Gastrocnemius medialis (tissue), 4 donors: ENCODE results near the gene TNFSF12. TPM values are rescaled to one million over a fixed set of nuclear protein-coding genes. Genes with fewer than 3 reads are reported as not detected.
"Not testable (repeated sequence)": the region's sequence is repeated elsewhere in the genome, so short reads cannot be mapped to it uniquely, and the experiment has no call there.

ENCODE experiments used
- ATAC-seq, 2 donors: fragments of 150-250 bp; one replicate each; pipeline ENCODE4 v1.9.1; 2016
- DNase-seq, 2 donors: peaks; one replicate each; pipeline ENCODE4 v3.0.0-alpha.2; 2019
- H3K27ac ChIP-seq, 4 donors: fragments of 200-600 bp; sonication (generic); 1 replicate in 1 of 4; 2 replicates in 3 of 4; pipeline ENCODE4 v1.5.1; 2016 to 2018; ENCODE audit warnings: mild to moderate bottlenecking in 2 of 4, moderate library complexity in 1 of 4
- H3K27me3 ChIP-seq, 3 donors: fragments of 200-600 bp; sonication (generic) in 2 of 3; 1 replicate in 1 of 3; 2 replicates in 2 of 3; pipeline versions ENCODE4 v1.5.1 to v1.6.0; 2016 to 2019; ENCODE audit warnings: mild to moderate bottlenecking in 1 of 3, moderate library complexity in 1 of 3
- H3K36me3 ChIP-seq, 2 donors: fragments of 200-600 bp; sonication (generic) in 1 of 2; one replicate each; pipeline ENCODE4 v1.5.1; 2017 to 2018
- H3K4me1 ChIP-seq, 2 donors: fragments of 200-600 bp; sonication (generic) in 1 of 2; one replicate each; pipeline ENCODE4 v1.5.1; 2016 to 2017; ENCODE audit warnings: mild to moderate bottlenecking in 2 of 2
- H3K4me3 ChIP-seq, 4 donors: fragments of 200-600 bp; sonication (generic) in 3 of 4; 1 replicate in 1 of 4; 2 replicates in 3 of 4; pipeline ENCODE4 v1.5.1; 2016 to 2019; ENCODE audit warnings: mild to moderate bottlenecking in 2 of 4
- H3K9me3 ChIP-seq, 3 donors: fragments of 200-600 bp; sonication (generic) in 2 of 3; 1 replicate in 1 of 3; 2 replicates in 2 of 3; pipeline ENCODE4 v1.5.1; 2016 to 2019
- POLR2A ChIP-seq, 2 donors: fragments of 450-650 bp; IDR thresholded peaks; one replicate each; pipeline ENCODE4 v1.6.1; 2017; ENCODE audit warnings: antibody characterized with exemption in 2 of 2, mild to moderate bottlenecking in 2 of 2, moderate library complexity in 2 of 2
- in situ Hi-C, 4 donors: fragments of 200-750 bp; cut with MboI; loops; one replicate each; pipeline versions ENCODE4 v1.15.0 to v1.8.0; 2017; ENCODE audit warnings: low sequenced_read_pairs in 4 of 4
- intact Hi-C: fragments of 100-400 bp; cut with DNase I; formaldehyde crosslinking; loops from one replicate; pipeline ENCODE4 v1.15.1; 2023; ENCODE audit warnings: low total_unique reads
- total RNA-seq, 4 donors: library from RNA; depleted of rRNA; stranded (reverse); fragments of >200 nt; gene quantifications; one replicate each; pipeline versions ENCODE4 v1.1.0 to v1.2.3, GENCODE V29; 2016
- TF ChIP-seq, protein P1 (sequence below), 5 experiments: fragments of 450-650 bp in 3 of 5; fragments of 200-600 bp in 2 of 5; sonication (generic) in 2 of 5; IDR thresholded peaks in 4 of 5; conservative IDR thresholded peaks in 1 of 5; 1 replicate in 4 of 5; 2 replicates in 1 of 5; pipeline ENCODE4 v1.5.1; 2016 to 2019; ENCODE audit warnings: antibody characterized with exemption in 5 of 5, mild to moderate bottlenecking in 3 of 5, moderate library complexity in 3 of 5

The TNFSF12 gene
- total RNA-seq, 4 donors from 2014 or later: 7.9 to 26.1 (median 16.9) TPM

DNA sequence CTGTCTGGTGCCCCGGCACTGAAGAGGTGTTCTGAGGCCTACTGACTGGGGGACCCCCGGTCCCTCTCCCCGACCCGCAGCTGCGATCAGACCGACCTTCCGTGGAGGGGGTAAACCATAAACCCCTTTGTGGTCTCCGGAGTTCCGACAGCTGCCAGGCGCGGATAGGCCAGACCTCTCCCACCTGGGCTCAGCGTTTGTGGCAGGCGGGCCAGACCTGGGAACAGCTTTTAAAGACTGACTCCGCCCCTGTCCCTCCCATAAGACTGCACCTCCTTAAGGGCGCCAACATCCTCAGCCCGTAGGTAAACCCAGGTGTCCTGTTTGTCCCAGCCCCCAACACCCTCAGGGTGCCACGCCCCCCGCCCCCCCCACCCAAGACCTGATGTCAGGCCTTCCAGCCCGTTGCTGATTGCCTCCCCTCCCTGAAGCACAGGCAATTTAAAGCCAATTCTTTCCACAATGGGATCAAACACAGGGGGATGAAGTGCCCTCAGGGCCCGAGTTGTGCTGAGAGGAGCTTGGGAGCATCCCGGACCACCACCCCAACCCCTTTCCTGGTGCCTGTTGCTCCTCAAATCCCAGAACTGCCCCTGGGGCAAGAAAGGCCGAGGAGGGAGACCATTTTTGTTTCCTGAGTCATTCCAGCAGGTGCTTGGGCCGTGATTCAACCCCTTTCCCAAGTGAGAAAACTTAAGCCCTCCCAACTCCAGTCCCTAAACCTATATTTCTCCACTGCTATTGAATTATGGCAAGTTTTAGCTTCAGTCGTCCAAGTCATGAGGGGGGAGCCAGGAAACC is 41.2 kb downstream of the TNFSF12 start, which contains the start of gene SOX15:
Gene SOX15 (minus strand): TSS at position 204 of the 801 bp plus-strand sequence. CDS start 418 bp downstream, outside the sequence.
- no peak for TF ChIP-seq POLR2A (IDR thresholded peaks at IDR 0.05)
- TF ChIP-seq, protein P1, sequence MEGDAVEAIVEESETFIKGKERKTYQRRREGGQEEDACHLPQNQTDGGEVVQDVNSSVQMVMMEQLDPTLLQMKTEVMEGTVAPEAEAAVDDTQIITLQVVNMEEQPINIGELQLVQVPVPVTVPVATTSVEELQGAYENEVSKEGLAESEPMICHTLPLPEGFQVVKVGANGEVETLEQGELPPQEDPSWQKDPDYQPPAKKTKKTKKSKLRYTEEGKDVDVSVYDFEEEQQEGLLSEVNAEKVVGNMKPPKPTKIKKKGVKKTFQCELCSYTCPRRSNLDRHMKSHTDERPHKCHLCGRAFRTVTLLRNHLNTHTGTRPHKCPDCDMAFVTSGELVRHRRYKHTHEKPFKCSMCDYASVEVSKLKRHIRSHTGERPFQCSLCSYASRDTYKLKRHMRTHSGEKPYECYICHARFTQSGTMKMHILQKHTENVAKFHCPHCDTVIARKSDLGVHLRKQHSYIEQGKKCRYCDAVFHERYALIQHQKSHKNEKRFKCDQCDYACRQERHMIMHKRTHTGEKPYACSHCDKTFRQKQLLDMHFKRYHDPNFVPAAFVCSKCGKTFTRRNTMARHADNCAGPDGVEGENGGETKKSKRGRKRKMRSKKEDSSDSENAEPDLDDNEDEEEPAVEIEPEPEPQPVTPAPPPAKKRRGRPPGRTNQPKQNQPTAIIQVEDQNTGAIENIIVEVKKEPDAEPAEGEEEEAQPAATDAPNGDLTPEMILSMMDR (IDR thresholded peaks at IDR 0.05 in 4 of 5, conservative IDR thresholded peaks at IDR 0.05 in 1 of 5): no peak
- in situ Hi-C loops (no loop called here), intact Hi-C loops (loop anchor here (2.0 kb wide), 2 partner anchors 29 to 75 kb away; partner anchors contain the start of gene SENP3)
- Histone ChIP-seq H3K9me3 (no peaks in the 10 kb centered on the region), H3K36me3 (peaks cover 0 to 65% of the 10 kb centered on the region in 2 donors), H3K27me3 (no peaks in the 10 kb centered on the region), H3K4me3 (peak within 1 kb of the TSS; percentile 42 to 59 (median 50)), H3K27ac (peak within 1 kb of the TSS; percentile 64 to 81 (median 78)), H3K4me1 (peaks cover 15 to 29% of the 10 kb centered on the region in 2 donors)
- ATAC-seq: peak in 1 of 2 donors; percentile 26
- DNase-seq: no peak

DNA sequence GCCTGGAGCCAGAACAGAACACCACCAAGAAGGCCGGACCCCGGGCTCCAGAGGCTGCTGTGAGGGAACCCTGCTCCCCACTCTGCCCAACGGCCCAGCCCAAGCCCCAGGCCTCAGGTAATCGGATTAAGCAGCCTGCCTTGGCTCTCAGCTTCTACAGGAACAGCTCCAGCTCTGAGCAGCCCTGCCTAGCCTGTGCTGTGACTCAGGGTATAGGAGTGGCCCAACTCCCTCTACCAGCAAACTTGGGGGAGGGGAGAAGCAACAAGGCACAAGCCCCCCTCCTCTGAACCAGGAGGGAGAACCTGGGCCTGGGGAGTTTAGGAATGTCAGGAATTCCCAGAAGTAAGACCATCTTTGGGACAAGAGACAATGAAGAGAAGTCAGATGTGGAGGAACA is 41.9 kb downstream of the TNFSF12 start:
- peaks cover 0 to 71% of the 10 kb centered on the region in 2 donors for H3K36me3 ChIP-seq
- TF ChIP-seq, protein P1 (IDR thresholded peaks at IDR 0.05 in 4 of 5, conservative IDR thresholded peaks at IDR 0.05 in 1 of 5): no peak
- no peak for TF ChIP-seq POLR2A (IDR thresholded peaks at IDR 0.05)
- no peaks in the 10 kb centered on the region for H3K9me3 ChIP-seq
- peak overlapping the region; percentile 56 to 81 (median 70) for H3K27ac ChIP-seq
- peak; percentile 50 to 67 for ATAC-seq
- H3K4me3 ChIP-seq: no peak overlapping the region
- intact Hi-C loops: loop anchor here (2.0 kb wide), 1 partner anchor 76 kb away; no protein-coding TSS in a partner anchor
- peak in 1 of 2 donors; percentile 67 for DNase-seq
- in situ Hi-C loops: no loop called here
- peaks cover 11 to 24% of the 10 kb centered on the region in 2 donors for H3K4me1 ChIP-seq
- no peaks in the 10 kb centered on the region for H3K27me3 ChIP-seq

DNA sequence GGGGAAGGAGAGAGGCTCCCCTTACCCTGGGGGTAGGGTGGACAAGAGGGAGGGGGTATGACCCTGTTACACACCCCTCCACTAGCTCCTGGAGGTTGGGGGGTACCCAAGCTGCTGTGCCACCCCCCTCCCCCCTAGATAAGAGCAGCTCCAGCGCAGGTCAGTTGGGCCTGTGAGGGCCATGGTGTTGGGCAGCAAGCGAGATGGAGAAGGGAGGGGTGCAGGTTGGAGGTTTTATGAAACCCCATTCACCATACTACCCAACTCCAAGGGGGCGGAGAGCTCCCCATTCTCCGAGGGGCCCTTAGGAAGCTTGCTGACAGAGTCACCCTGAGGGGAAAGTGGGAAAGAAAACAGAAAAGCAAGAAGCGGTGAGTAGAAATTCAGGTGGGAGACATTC is 42.7 kb downstream of the TNFSF12 start:
- Histone ChIP-seq H3K36me3 (peaks cover 0 to 77% of the 10 kb centered on the region in 2 donors), H3K4me1 (peaks cover 11 to 24% of the 10 kb centered on the region in 2 donors), H3K27me3 (no peaks in the 10 kb centered on the region), H3K4me3 (no peak overlapping the region), H3K9me3 (no peaks in the 10 kb centered on the region), H3K27ac (peak overlapping the region in 3 of 4 donors; percentile 64 to 81 (median 76))
- in situ Hi-C loops (no loop called here), intact Hi-C loops (loop anchor here (2.0 kb wide), 1 partner anchor 77 kb away; no protein-coding TSS in a partner anchor)
- ATAC-seq: no peak
- no peak for DNase-seq
- TF ChIP-seq POLR2A (IDR thresholded peaks at IDR 0.05): no peak
- TF ChIP-seq, protein P1 (IDR thresholded peaks at IDR 0.05 in 4 of 5, conservative IDR thresholded peaks at IDR 0.05 in 1 of 5): no peak

DNA sequence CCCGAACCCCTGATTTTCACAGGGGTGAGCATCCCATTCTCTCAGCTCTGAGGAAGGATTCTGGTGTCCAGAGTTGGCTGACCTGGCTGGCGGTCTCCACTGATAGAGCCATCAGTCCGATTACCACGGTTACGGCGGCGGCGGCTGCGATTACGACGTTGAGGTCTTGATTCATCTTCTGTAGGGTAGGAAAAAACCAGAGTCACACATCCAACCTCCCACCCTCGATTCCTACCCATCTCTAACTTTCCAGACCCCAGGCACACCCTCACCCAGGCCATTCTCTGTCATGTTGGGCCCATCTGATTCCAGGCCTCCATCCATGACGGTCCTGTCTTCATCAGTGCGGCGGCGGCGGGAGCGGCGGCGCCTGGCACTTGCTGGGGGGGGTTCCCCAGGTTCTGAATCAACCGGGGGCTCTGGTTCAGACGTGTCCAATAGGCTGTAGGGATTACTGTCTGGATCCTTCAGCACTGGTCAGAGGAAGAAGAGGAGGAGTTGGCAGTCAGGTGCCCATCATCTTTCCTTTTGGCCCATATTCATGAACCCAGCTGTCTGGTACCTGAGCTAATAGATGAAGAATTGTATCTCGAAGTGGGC is 43.7 kb downstream of the TNFSF12 start:
- no peaks in the 10 kb centered on the region for H3K9me3 ChIP-seq
- no peak for TF ChIP-seq POLR2A (IDR thresholded peaks at IDR 0.05)
- no peak overlapping the region for H3K4me3 ChIP-seq
- ATAC-seq (no peak), DNase-seq (no peak)
- intact Hi-C loops (no loop called here), in situ Hi-C loops (no loop called here)
- H3K4me1 ChIP-seq: peaks cover 11 to 24% of the 10 kb centered on the region in 2 donors
- H3K36me3 ChIP-seq: peaks cover 0 to 77% of the 10 kb centered on the region in 2 donors
- H3K27me3 ChIP-seq: no peaks in the 10 kb centered on the region
- no peak overlapping the region for H3K27ac ChIP-seq

DNA sequence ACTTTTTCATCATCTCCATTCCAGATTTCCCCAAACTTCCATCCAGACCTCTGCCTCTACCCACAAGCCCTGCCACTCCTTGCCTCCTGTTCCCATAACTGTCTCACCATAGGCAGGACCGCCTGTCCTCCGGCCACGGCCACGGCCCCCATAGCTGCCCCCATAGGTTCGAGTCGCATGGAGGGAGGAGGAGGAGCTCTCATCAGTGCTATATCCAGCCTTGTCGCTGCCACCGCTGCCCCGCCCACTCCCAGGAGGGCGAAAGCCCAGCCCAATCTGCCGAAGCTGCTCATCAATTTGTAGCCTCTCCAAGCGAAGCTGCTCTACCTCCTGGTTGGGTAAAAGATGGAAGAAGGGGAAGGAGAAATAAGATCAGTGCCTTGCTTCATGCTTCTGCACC is 44.4 kb downstream of the TNFSF12 start:
- Histone ChIP-seq H3K27me3 (no peaks in the 10 kb centered on the region), H3K27ac (no peak overlapping the region), H3K4me3 (no peak overlapping the region), H3K9me3 (no peaks in the 10 kb centered on the region), H3K4me1 (peaks cover 11 to 24% of the 10 kb centered on the region in 2 donors), H3K36me3 (peaks cover 0 to 74% of the 10 kb centered on the region in 2 donors)
- in situ Hi-C loops: no loop called here
- ATAC-seq (no peak), DNase-seq (no peak)
- TF ChIP-seq, protein P1 (IDR thresholded peaks at IDR 0.05 in 4 of 5, conservative IDR thresholded peaks at IDR 0.05 in 1 of 5): no peak
- TF ChIP-seq POLR2A (IDR thresholded peaks at IDR 0.05): no peak
- intact Hi-C loops: no loop called here

DNA sequence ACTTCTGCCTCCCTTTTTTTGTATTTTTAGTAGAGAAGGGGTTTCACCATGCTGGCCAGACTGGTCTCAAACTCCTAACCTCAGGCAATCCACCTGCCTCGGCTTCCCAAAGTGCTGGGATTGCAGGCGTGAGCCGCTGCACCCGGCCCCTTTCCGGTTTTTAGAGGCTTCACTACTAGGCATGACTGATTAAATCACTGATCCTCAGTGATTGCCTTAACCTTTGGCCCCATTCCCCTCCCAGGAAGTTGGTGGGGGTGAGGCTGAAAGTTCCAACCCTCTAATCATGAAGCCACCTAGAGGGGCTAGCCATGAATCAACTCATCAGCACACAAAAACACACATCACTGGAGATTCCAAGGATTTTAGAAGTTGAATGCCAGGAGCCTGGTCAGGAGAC is 48.7 kb downstream of the TNFSF12 start:
- H3K4me3 ChIP-seq, H3K4me1 ChIP-seq, ATAC-seq, H3K27me3 ChIP-seq, H3K27ac ChIP-seq, H3K9me3 ChIP-seq, DNase-seq, intact Hi-C loops: not testable (repeated sequence)
- peaks cover 0 to 96% of the 10 kb centered on the region in 2 donors for H3K36me3 ChIP-seq
- in situ Hi-C loops: loop anchor here in 1 of 4 donors (5.0 kb wide), 1 partner anchor 95 kb away; no protein-coding TSS in a partner anchor
